GM20431 (cell line): Measurements from ENCODE around the gene SPTAN1.

ENCODE experiments used
- in situ Hi-C: fragments of 300-500 bp; cut with MseI, MboI; formaldehyde crosslinking; loops from one replicate; pipeline ENCODE4 v1.15.0; 2020; ENCODE audit warnings: low sequenced_read_pairs; ENCODE audit not compliant: unreplicated experiment

The SPTAN1 gene

GRCh38 chr9:128593039-128593438 lies 40.7 kb downstream of the SPTAN1 start:
- in situ Hi-C loops: no loop called here

- in situ Hi-C loops: no loop called here
These were observed 41.5 kb downstream of the SPTAN1 start for GRCh38 chr9:128593856-128594255.

- in situ Hi-C loops: no loop called here
These were observed 43.1 kb downstream of the SPTAN1 start for GRCh38 chr9:128595471-128595870.

- in situ Hi-C loops: no loop called here
These were observed 47.7 kb downstream of the SPTAN1 start for GRCh38 chr9:128600099-128600498.

- in situ Hi-C loops: no loop called here
These were observed 51.3 kb downstream of the SPTAN1 start for GRCh38 chr9:128603697-128604096.

- in situ Hi-C loops: no loop called here
These were observed 55.4 kb downstream of the SPTAN1 start for GRCh38 chr9:128607642-128608350.

- in situ Hi-C loops: no loop called here
These were observed 58.5 kb downstream of the SPTAN1 start for GRCh38 chr9:128610897-128611296.

- in situ Hi-C loops: no loop called here
These were observed 59.4 kb downstream of the SPTAN1 start for GRCh38 chr9:128611600-128612394.

GRCh38 chr9:128614728-128615127 lies 62.3 kb downstream of the SPTAN1 start:
- in situ Hi-C loops: no loop called here

GRCh38 chr9:128615571-128615970 lies 63.2 kb downstream of the SPTAN1 start:
- in situ Hi-C loops: no loop called here

- in situ Hi-C loops: no loop called here
These were observed 65.6 kb downstream of the SPTAN1 start for GRCh38 chr9:128617943-128618342.

- in situ Hi-C loops: no loop called here
These were observed 66.7 kb downstream of the SPTAN1 start for GRCh38 chr9:128619127-128619526.

- in situ Hi-C loops: no loop called here
These were observed 67.4 kb downstream of the SPTAN1 start for GRCh38 chr9:128619779-128620178.

GRCh38 chr9:128621730-128622455 lies 69.5 kb downstream of the SPTAN1 start:
- in situ Hi-C loops: no loop called here

- in situ Hi-C loops: no loop called here
These were observed 72.2 kb downstream of the SPTAN1 start for GRCh38 chr9:128624566-128624965.

- in situ Hi-C loops: no loop called here
These were observed 73.2 kb downstream of the SPTAN1 start for GRCh38 chr9:128625391-128626146.

- in situ Hi-C loops: no loop called here
These were observed 73.8 kb downstream of the SPTAN1 start for GRCh38 chr9:128626181-128626580.

- in situ Hi-C loops: no loop called here
These were observed 74.8 kb downstream of the SPTAN1 start for GRCh38 chr9:128627127-128627715.

- in situ Hi-C loops: no loop called here
These were observed 75.5 kb downstream of the SPTAN1 start for GRCh38 chr9:128627906-128628305.
